MM.1S (cell line): Measurements from ENCODE around the gene ITGA5.

Experiments
- CTCF ChIP-seq: fragments of 300-600 bp; sonication (generic); IDR thresholded peaks from 2 replicates; pipeline ENCODE4 v1.5.1; 2016; ENCODE audit warnings: antibody characterized with exemption, low read length, mixed read lengths
- EZH2phosphoT487 ChIP-seq: fragments of 300-600 bp; sonication (generic); IDR thresholded peaks from 2 replicates; pipeline ENCODE4 v1.6.1; 2018; ENCODE audit warnings: antibody characterized with exemption, low read length

GRCh38 chr12:54363047-54363446, 56.0 kb downstream of the ITGA5 start:
- no peak for TF ChIP-seq CTCF
- no peak for TF ChIP-seq EZH2phosphoT487
